Measurements from ENCODE around the gene AADACL2.

The AADACL2 gene

GRCh38 chr3:151733613-151734012 lies at the start of gene AADACL2:
Gene AADACL2 (plus strand): TSS chr3:151733927. CDS start chr3:151734036, 109 bp downstream.
- TF ChIP-seq CTCF (IDR thresholded peaks at IDR 0.05; ENCODE audit: low read depth, low read length) (no peak), EZH2phosphoT487 (IDR thresholded peaks at IDR 0.05; ENCODE audit: low read depth) (no peak)

GRCh38 chr3:151684094-151684493 lies 49.6 kb upstream of the AADACL2 start:
- Histone ChIP-seq H3K27me3 (ENCODE audit: low read depth, low read length) (no peaks in the 10 kb centered on the region), H3K4me3 (ENCODE audit: low read length) (no peak overlapping the region), H3K4me1 (ENCODE audit: low read length) (no peaks in the 10 kb centered on the region), H2AFZ (ENCODE audit: low read depth, low read length) (no peak overlapping the region), H3K36me3 (replicated peaks; ENCODE audit: low read depth, low read length) (no peaks in the 10 kb centered on the region), H3K9ac (ENCODE audit: low read length) (no peak overlapping the region), H3K27ac (ENCODE audit: low read length) (no peak overlapping the region), H3K4me2 (ENCODE audit: low read length) (no peak overlapping the region), H3K9me3 (ENCODE audit: insufficient read depth, low read length) (no peaks in the 10 kb centered on the region), H3K79me2 (ENCODE audit: low read length) (no peaks in the 10 kb centered on the region), H4K20me1 (ENCODE audit: insufficient read depth, low read length) (no peaks in the 10 kb centered on the region)
- no peak for TF ChIP-seq CTCF (IDR thresholded peaks at IDR 0.05; ENCODE audit: low read depth, low read length)
- no peak for TF ChIP-seq EZH2phosphoT487 (IDR thresholded peaks at IDR 0.05; ENCODE audit: low read depth)

More at GRCh38 chr3:151733613-151734012, at the start of gene AADACL2:
- Histone ChIP-seq H3K27me3 (ENCODE audit: low read depth, low read length) (no peaks in the 10 kb centered on the region), H3K9ac (ENCODE audit: low read length) (no peak within 1 kb of the TSS), H3K79me2 (ENCODE audit: low read length) (no peaks in the 10 kb centered on the region), H3K4me3 (ENCODE audit: low read length) (no peak within 1 kb of the TSS), H3K4me2 (ENCODE audit: low read length) (no peak within 1 kb of the TSS), H3K27ac (ENCODE audit: low read length) (no peak within 1 kb of the TSS), H3K4me1 (ENCODE audit: low read length) (no peaks in the 10 kb centered on the region), H2AFZ (ENCODE audit: low read depth, low read length) (no peak within 1 kb of the TSS), H4K20me1 (ENCODE audit: insufficient read depth, low read length) (no peaks in the 10 kb centered on the region), H3K9me3 (ENCODE audit: insufficient read depth, low read length) (no peaks in the 10 kb centered on the region), H3K36me3 (replicated peaks; ENCODE audit: low read depth, low read length) (no peaks in the 10 kb centered on the region)

- Histone ChIP-seq H2AFZ (ENCODE audit: low read depth, low read length) (no peak overlapping the region), H3K27me3 (ENCODE audit: low read depth, low read length) (no peaks in the 10 kb centered on the region), H3K79me2 (ENCODE audit: low read length) (no peaks in the 10 kb centered on the region), H3K9me3 (ENCODE audit: insufficient read depth, low read length) (no peaks in the 10 kb centered on the region), H3K9ac (ENCODE audit: low read length) (no peak overlapping the region), H3K27ac (ENCODE audit: low read length) (no peak overlapping the region), H4K20me1 (ENCODE audit: insufficient read depth, low read length) (no peaks in the 10 kb centered on the region), H3K4me2 (ENCODE audit: low read length) (no peak overlapping the region), H3K4me3 (ENCODE audit: low read length) (no peak overlapping the region), H3K4me1 (ENCODE audit: low read length) (no peaks in the 10 kb centered on the region), H3K36me3 (replicated peaks; ENCODE audit: low read depth, low read length) (no peaks in the 10 kb centered on the region)
- TF ChIP-seq CTCF (IDR thresholded peaks at IDR 0.05; ENCODE audit: low read depth, low read length): no peak
- no peak for TF ChIP-seq EZH2phosphoT487 (IDR thresholded peaks at IDR 0.05; ENCODE audit: low read depth)
These were observed 47.5 kb upstream of the AADACL2 start for GRCh38 chr3:151686257-151686656.

GRCh38 chr3:151687076-151687475 lies 46.7 kb upstream of the AADACL2 start:
- Histone ChIP-seq H4K20me1 (ENCODE audit: insufficient read depth, low read length) (no peaks in the 10 kb centered on the region), H3K36me3 (replicated peaks; ENCODE audit: low read depth, low read length) (no peaks in the 10 kb centered on the region), H3K27ac (ENCODE audit: low read length) (no peak overlapping the region), H3K9me3 (ENCODE audit: insufficient read depth, low read length) (no peaks in the 10 kb centered on the region), H2AFZ (ENCODE audit: low read depth, low read length) (no peak overlapping the region), H3K4me2 (ENCODE audit: low read length) (no peak overlapping the region), H3K4me3 (ENCODE audit: low read length) (no peak overlapping the region), H3K9ac (ENCODE audit: low read length) (no peak overlapping the region), H3K4me1 (ENCODE audit: low read length) (no peaks in the 10 kb centered on the region), H3K27me3 (ENCODE audit: low read depth, low read length) (no peaks in the 10 kb centered on the region), H3K79me2 (ENCODE audit: low read length) (no peaks in the 10 kb centered on the region)
- TF ChIP-seq EZH2phosphoT487 (IDR thresholded peaks at IDR 0.05; ENCODE audit: low read depth) (no peak), CTCF (IDR thresholded peaks at IDR 0.05; ENCODE audit: low read depth, low read length) (no peak)
